HG03039 (cell line): ENCODE measurements around the gene PDE4D.
"Not testable (repeated sequence)": the region's sequence is repeated elsewhere in the genome, so short reads cannot be mapped to it uniquely, and the experiment has no call there.

ENCODE experiments used
- ATAC-seq: cut with Tn5 transposase; IDR thresholded peaks from one replicate; pipeline ENCODE4 v1.9.1; 2021; ENCODE audit warnings: mild to moderate bottlenecking, moderate library complexity; ENCODE audit not compliant: unreplicated experiment

The PDE4D gene

DNA sequence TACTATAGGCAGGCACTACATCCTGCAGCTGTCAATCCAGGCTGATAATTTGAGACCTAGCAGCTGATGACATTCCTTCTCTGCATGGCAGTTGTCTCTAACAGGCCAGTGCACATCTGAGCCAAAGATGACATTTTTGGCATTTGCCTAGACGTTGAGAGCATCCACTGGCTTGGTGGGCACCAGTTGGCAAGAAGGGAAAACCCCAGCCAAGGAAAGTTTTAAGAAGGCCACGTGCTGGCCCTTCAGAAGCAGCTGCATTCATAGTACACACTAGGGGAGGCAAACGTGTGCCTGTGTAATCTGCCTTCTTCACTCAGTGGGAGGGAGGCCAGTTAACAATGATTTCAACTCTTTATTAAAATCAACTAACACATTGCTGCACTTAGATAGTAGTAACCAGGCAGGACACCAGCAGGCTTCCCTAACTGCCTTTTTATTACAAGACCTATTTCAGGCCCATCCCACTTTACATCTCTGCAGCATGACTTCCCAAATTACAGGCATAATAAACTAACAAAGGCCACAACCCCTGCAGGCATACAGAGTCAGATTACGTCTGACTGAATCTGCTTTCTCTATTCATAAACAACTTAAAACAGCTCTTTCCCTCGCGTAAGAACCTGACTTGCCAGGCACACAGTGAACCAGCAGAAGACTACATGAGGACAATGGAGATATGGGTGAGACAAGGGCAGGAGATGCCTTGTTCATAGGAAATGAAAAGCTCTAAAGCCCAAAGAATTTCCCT, 576.3 kb downstream of the PDE4D start:
- ATAC-seq, result no peak

DNA sequence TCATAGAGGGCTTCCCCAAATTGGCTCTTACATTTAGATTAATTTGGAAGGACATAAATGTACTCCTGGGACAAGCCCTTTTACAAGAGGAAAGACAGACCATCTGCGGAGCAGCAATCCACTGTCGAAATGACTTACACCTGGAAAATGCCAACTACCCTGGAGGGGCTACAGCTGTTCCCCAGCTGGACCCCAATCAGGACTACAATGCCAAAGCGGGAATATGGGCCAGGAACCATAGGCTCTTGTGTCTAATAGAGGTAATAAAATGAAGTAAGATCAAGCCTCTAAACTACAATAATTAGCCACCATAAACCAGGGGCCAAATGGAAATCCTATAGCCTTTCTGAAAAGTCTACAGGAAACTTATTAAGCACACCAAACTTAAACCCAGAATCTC, 581.3 kb downstream of the PDE4D start:
- ATAC-seq, result no peak

DNA sequence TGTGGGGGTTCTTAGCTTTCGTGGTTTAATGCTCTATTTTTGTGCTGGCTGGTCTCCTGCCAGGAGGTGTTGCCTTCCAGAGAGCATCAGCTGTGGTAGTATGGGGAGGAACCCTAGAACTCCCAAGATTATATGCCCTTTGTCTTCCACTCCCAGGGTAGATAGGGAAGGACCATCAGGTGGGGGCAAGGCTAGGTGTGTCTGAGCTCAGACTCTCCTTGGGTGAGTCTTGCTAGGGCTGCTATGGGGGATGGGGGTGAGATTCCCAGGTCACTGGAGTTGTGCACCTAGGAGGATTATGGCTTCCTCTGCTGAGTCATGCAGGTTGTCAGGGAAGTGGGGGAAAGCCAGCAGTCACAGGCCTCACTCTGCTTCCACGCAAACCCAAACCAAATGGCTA, 584.8 kb downstream of the PDE4D start:
- ATAC-seq, result not testable (repeated sequence)

DNA sequence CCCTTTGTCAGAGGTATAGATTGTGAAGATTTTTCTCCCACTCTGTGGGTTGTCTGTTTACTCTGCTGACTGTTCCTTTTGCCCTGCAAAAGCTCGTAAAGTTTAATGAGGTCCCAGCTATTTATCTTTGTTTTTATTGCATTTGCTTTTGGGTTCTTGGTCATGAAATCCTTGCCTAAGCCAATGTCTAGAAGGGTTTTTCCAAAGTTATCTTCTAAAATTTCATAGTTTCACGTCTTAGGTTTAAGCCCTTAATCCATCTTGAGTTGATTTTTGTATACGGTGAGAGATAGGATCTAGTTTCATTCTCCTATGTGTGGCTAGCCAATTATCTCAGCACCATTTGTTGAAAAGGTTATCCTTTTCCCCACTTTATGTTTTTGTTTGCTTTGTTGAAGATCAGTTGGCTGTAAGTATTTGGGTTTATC, 590.2 kb downstream of the PDE4D start:
- not testable (repeated sequence) for ATAC-seq

DNA sequence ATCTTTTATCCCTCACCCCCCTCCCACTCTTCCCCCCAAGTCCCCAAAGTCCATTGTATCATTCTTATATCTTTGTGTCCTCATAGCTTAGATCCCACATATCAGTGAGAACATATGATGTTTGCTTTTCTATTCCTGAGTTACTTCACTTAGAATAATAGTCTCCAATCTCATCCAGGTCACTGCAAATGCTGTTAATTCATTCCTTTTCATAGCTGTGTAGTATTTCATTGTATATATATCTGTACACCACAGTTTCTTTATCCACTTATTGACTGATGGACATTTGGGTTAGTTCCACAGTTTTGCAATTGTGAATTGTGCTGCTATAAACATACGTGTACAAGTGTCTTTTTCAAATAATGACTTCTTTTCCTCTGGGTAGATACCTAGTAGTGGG, 591.0 kb downstream of the PDE4D start:
- ATAC-seq, result not testable (repeated sequence)

DNA sequence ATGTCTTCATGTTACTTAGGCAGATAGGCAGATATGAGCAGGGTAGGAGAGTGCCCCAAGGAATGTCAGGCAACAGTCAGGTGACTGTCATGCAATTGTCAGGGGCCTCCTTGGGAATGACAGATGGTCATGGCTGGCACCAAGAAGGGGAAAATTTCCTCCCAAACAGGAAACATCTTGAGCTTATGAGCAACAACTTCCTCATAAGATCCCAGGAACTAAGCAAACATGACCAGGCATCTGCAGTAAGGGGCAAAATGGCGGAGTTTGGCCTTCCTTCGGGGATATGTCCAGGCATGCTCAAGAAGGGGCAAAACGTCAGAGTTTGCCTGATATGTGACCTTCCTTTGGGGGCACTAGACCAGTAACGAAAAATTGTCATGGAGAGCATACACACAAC, 591.8 kb downstream of the PDE4D start:
- no peak for ATAC-seq

DNA sequence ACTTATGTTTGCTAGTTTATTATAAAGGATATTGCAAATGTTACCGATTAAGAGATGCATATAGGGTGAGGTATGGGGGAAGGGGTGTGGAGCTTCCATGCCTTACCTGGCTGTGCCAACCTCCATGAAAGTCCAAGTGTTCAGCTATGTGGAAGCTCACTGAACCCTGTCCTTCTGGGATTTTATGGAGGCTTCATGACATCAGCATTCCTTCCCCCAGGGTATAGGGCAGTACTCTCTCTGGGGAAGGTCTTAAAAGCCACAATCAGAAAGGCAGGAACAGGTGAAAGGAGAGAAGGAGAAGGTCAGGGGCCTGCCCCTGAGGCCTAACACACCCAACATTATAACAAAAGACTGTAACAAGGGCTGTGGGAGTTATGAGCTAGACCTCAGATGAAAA, 592.6 kb downstream of the PDE4D start:
- ATAC-seq, result no peak

DNA sequence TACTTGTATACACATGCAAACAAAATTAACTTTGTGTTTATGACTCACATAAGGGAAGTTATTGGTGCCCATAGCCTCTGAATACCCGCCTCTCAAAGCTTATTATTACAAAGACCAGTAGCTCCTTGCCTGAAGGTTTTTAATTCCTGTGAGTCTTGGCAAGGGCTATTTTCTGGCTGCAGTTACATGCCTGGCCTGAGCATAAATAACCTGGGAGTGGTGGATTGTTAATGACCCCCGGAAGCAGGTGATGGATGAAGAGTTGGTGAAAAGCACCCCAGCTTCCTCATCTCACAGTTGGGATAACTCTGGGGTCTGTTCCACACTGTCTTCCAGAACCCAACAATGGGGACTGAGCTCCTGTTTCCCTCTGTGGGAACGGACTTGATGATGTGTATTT, 594.5 kb downstream of the PDE4D start:
- no peak for ATAC-seq

DNA sequence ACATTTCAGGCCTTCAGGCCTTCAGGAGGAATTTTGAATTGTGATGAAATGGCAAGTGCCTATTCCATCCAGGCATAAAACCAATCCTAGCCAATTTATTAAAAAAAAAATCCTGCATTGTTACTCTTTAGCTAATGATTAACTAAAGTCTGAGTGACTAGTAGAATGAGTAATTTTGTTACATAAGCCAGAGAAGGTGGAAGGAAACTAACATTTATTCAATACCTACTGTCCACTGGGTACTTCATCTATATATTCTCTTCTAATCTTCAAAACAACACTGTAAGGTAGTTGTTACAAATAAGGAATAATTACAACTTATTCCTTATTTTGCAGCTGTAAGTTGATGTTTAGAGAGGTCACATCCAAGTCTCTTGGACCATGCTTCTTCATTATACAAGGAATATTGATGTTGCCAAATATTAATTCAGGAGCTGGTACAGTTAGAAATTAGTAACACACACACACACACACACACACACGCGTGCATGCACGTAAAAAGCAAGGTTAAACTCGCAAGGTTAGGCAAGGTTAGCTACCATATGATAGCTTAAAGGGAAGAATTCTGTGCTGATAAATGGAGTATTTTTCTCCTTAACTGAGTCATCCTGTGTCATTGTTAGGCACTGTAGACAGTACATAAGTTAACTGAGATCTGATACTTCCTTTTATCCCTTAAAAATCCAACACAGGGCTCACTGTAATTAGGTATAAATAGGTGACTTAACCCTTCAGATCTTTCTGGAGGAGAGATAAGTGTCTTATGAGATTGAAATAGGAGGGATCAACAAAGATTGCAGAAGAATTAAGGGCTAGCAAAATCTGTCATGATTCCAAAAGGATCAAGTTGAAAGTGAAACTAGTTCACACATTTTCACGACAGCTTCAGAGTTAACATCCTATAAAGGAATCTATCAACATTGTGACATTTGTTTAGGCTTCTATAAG, 596.9 kb downstream of the PDE4D start:
- ATAC-seq, result no peak

DNA sequence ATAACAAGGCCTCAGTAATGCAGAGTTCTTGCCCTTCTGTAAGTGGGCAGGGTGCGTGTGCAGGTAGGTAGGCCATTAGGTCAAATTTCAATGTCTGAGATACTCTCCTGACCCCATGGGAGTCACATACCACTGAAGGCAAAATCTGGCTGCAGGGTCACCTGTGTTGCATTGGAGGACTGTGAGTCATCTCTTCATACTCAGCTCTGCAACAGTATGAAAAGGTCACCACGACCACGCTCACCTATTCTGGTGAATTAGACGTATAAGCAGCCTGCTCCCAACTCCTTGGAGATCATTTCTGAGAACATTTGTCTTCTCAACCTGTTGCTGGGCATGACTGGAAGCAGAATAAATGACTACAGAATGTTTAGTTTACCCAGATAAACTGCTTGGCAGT, 599.8 kb downstream of the PDE4D start:
- ATAC-seq, result no peak

DNA sequence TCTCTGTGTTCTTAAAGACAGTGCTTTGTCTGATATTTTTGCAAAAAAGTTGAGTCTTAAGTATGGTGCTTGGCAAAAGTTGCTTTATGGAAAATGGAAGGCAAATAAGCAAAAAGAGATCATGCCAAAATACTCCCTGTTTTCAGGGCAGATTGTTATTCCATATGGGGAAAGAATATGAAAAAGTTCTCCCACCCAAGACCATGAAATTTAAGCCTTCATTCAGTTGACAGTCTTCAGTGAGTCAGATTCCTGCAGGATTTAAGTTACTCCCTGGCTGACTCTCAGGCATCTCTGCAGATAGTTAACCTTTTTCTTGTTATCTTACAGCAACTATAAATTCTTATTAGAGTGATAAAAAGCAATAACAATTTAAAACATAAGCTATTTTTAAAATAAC, 601.6 kb downstream of the PDE4D start:
- no peak for ATAC-seq

DNA sequence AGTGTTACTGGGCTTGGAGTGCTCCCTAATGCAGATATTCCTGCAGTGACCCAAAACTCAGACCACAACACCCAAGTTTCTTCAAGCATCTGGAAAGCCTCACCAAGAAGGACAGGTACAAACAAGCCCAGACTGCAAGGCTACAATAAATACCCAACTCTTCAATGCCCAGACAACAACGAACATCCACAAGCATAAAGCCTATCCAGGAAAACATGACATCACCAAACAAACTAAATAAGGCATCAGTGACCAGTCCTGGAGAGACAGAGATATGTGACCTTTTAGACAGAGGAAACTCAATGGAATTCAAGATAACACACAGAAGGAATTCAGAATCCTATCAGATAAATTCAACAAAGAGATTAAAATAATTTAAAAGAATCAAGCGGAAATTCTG, 605.6 kb downstream of the PDE4D start:
- ATAC-seq, result no peak

DNA sequence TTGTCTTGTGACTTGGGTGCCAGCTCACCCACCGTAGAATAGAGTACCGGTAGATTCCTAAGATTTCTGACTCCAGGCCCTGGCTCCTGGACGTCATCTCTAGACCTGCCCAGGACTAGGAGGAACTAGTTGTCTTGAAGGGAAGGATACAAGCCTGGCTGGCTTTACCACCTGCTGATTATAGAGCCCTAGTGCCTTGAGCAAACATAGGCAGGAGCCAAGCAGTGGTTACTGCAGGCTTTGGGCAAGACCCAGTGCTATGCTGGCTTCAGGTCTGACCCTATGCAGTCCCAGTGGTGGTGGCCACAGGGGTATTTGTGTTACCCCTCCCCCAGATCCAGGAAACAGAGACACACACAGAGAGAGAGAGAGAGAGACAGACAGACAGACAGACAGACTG, 606.2 kb downstream of the PDE4D start:
- no peak for ATAC-seq

DNA sequence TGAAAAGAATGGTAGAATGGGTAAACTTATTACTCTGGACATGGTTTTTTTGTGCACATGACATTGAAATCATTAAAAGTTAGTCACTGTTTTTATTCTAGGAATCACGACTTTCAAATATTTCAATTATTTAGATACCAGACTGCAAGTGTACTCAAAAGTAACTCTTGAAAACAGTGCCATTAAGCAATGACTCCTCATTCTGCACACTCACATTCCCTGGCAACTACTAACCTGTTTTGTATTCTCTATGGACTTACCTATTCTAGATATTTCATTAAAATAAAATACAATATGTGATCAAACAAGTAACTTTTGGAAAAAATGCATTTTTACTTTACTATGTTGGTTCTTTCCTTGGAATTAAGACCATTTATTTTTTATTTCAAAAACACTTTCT, 607.0 kb downstream of the PDE4D start:
- no peak for ATAC-seq

DNA sequence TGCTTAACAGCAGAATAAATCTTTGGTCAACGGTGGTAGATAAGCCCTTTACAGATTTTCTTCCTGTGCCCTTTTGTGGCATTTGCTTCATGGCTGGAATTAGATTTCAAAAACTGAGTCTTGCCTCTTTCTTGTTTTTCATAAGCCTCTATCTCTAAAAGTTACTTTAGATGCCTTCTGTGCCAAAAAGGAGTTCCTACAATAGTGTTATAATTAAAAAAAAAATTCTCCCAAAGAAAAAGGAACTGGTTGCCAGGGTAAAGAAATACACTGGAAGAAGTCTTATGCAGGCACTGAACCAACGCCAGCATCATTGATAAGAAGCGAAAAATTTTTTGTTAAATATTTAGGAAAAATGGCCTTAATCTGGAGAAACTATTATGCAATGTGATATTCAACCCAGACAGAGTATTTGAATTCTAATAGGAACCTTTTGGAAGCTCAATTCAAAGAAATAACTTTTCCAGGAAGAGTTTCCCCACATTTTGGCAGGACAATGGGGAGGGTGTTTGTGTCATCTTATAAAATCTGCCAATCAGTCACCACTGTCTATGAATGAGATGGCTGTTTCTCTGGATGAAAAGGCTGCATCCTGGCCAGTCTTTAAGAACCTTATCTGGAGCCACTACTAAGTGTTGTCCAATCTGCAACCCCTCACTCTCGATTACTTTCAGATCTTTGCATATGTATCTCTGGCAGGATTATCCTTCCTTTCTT, 608.1 kb downstream of the PDE4D start:
- no peak for ATAC-seq

DNA sequence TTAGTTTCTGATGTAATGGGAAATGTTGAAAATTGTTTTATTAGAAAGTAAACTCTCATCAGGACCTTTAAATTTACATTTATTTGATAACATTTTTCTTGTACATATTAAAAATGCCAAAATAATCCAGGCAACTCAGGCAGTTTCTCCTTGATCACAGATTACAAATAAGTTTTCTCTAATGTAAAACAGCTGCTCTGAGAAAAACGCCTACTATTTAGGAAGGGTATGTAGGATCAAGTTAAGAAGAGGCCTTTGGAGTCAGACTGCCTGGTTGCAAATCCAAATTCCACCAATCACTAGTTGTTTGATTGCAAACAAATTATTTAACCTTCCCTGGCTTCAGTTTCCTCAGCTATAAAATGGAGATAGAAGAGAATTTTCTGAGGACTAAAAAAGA, 610.8 kb downstream of the PDE4D start:
- no peak for ATAC-seq

DNA sequence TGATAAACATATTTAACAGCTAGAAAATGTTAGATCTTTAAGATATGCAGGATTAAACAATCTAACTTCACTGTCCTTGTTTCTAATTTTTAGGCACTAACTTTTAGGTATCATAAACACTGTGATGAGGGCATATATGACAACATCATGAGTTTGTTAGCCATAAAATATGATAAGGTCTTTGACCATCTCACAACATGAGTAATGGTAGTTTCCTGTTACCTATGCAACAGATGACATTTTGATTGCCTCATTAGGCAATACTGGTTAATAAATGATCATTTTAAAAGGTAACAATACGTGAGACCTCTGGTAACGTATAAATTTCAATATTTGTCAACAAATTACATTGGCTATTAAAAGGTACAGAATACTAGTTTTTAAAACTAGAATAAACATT, 613.5 kb downstream of the PDE4D start:
- no peak for ATAC-seq

DNA sequence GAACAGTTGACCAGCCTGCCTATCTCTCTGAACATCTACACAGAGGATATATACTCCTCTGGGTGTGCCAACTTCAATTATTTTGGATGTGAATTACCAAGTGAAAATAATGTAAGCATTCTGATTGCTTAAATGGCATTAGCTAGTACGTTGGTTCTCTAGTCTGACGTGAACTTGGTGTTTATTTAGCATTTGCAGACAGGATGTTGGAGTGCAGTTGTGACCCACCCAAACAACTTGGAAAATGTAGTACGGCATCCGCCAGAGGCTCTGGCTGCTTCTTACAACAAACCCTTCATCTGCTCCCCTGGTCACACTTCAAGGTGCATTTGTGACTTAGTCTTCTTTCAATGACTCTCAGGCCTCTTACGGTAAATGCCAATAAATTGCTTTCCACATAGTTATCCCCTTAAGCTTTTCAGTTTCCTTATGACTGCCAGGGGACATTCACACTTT, 616.6 kb downstream of the PDE4D start:
- no peak for ATAC-seq

DNA sequence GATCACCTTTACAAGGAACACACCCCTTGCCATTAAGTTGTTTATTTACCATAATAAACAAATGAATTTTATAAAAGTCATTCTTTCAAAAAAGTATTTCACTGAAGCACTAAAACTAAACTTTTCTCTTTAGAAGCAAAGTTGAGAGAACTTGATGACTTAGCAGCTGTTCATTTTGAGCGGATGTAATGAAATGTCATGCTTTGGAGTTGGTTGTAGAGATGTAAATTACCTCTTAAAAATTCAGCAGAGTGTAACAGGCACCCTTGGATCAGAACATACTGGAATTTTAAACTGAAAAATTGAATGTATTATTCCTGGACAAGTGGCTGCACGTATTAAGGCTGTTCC, 617.2 kb downstream of the PDE4D start:
- no peak for ATAC-seq

DNA sequence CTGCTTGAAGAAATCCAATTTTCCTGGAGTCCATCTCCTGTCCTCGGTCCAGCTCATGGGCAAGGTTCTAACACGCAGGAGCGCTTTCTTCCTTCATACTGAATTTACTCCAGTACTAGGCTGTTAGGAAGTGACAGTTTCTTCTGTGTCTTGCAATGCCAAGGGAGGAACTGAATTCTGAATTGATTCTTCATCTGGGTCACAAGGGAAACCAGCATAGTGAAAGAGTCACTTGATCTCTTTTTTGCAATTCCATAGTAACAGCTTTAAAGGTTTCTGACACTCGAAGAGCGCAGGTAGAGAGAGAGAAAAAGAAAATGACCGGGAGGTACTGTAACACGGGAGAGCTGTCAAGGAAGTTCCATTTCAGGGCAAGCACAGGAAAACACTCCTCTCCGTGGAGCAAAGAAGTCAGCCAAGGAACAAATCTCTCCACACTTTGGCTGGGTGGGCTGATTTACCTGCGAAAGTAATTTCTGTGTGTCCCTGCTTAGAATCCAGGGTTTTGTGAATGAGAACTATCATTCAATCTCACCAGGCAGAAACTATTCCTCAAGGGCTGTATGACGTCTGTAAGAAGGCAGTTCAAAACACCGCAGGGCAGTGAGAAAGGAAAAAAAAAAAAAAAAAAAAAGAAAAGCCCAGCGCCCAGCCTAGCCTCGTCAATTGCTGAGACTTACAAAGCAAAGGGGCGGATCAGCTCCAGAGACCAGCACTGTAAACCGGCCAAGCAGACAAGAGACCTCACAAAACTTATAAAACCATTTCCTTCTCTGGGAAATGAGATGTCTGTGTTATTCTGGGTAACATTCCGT, 617.8 kb downstream of the PDE4D start:
- ATAC-seq, result no peak

DNA sequence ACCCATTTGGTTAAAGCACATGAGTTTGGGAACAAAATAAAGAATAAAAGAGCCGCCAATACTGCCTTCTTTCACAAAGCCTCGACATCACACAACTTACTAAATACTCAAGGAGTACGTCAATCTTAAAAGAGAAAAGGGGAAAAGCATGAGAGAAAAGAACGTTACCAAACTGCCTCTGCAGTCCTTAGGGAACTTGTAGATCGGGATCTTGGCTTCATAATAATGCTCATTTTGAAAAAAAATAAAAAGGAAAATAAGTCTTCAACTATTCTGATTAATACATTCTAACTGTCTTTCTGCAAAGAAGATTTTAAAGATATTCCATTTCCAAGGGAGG, 618.4 kb downstream of the PDE4D start:
- ATAC-seq, result no peak
